ENCODE data around the gene SACM1L.
A peak's percentile ranks its signal among the peaks of the same experiment; 100 is the strongest.

The SACM1L gene

DNA sequence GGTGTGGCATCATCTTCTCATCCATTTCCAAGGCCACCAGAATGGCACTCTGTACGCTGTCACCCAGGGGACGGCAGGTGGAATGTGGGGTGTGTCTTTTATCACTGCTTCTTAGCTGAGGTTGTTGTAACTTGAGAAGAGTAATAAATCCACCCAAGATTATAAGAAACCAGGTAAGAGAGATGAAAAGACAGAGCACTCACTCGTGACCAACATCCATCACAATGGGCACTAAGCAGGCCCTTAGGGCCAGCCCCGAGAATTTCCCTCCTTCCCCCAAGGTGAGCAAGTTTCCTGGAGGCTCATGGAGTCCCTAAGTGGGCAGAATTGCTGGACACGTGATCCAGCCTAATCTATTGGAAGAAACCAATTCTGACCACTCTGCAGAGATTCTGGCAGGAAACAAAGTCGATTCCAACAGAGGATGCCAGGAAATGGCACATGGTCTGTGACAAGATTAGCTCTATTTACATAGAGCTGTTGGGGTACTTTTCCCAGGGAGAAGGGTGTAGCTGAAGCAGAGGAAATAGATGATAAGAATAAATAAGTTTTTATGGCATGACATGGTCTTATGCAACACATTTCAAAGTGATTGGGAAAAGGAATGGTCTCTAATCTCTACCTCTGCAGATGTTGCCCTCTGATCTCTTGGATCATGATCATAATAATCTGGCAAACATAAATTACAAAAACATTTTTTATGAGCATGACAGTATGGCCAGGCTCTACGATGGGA, 84.7 kb downstream of the SACM1L start:
- DNase-seq = no peak

- no peak for DNase-seq
Observed at GRCh38 chr3:45774581-45775521, 85.7 kb downstream of the SACM1L start.

- no peak for DNase-seq
Observed at GRCh38 chr3:45775571-45776300, 86.5 kb downstream of the SACM1L start.

DNA sequence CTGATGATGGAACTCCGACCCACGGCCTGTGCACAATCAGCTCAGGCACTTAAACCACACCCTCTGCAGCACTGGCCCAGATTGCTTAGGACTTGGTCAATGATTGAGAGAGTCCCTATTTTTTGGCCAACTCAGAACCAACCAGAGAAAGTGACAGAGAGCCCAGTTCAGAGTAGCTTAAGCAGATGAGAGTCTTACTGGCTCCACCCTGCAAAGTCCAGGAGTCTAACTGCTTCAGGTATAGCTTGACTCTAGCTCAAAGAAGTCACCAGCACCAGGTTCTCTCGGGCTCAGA, 87.1 kb downstream of the SACM1L start:
- DNase-seq = no peak

DNA sequence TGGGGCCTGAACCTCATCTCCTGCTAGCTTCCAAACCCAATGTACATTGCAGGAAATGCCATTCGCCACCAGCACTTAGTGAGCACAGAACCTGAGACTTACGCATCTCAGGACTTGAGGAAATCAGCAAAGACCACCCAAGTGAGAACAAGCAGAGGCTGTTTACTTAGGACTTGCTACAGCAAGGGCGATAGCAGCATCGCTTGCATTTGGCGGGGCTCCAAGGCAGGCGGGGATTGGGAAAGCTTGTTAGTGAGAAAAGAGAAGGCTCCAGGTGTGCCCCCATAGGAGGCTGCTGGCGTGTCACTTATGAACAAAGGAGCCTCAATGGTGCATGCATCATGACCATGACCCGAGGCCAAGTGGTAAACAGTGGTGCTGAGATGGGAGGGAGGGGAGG, 87.4 kb downstream of the SACM1L start:
- peak; percentile 2 for DNase-seq

DNA sequence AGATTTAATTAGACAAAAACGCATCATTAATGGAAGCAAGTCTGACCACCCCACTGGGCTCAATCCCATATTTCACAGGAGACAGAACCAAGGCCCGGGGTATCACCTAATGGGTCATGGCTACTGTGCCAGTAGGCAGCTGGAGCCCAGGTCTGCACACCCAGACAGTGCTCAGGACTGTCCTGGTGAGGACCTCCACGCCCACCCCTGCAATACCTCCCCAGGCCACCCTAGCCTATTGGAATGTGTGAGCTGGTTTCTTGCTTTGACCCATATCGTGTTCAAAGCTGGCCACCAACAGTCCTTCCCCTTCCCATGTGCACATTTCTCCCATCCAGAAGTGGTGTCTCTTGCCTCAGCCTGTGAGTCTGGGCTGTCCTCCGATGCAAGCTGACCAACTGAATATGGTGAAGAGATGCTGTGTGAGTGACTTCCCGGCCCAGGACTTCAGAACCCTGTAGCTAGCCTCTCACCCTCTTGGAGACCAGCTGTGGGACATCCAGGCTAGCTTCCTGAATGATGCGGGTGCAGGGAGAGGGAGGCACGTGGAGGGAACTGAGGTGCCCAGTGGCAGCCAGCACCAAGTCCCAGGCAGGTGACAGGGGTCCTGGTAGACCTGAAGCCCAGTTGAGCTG, 88.0 kb downstream of the SACM1L start:
- DNase-seq = no peak

DNA sequence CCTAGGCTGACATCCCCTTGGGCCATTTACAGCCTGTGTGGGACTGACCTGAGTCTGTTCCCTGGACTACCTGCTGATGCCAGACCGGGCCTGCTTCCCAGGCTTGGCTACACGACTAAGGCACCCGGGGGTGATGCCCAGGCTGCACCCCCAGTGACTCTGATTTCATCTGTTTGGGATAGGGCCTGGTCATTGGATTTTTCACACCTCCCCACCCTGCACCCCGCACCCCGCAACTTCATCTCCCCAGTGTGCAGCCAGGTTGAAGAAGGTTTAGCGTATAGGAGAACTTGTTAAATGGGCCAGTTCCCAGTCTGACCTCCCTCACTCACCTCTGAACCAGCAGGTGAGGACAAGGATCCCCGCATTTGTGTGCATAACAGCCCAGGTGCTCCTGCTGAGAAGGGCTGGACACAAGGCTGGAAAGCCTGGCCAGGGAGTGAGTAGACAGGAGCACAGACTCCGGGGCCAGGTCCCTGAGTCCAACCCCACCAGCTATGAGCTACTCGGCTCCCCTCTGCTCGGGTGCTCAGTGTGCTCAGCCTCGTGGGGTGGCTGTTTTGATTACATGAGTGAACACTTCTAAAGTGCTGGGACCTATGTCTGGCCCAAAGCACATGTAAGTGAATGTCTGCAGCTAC, 88.7 kb downstream of the SACM1L start:
- DNase-seq = no peak

GRCh38 chr3:45778761-45779201, 89.6 kb downstream of the SACM1L start:
- DNase-seq = no peak

GRCh38 chr3:45779746-45780735, 90.8 kb downstream of the SACM1L start:
- DNase-seq = no peak

DNA sequence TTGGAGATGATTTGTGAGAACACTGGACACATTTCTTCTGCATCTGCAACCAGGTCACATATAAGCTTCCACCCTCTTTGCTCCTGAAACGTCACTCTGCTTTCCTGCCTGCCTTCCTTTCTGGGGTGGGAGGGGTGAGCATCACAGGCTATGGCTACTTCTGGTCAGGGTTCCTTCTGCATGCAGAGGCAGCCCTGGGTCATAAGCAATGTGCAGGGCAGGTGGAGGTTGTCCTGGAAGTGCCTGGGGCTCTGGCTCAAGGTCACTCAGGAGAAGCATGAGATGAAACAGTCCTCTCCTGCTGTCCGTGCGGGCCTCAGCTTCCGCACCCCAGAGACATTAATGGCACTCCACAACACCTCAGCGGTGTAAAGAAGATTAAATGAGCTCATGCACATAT, 92.1 kb downstream of the SACM1L start:
- DNase-seq = no peak

GRCh38 chr3:45781841-45782240, 92.6 kb downstream of the SACM1L start:
- DNase-seq = no peak

DNA sequence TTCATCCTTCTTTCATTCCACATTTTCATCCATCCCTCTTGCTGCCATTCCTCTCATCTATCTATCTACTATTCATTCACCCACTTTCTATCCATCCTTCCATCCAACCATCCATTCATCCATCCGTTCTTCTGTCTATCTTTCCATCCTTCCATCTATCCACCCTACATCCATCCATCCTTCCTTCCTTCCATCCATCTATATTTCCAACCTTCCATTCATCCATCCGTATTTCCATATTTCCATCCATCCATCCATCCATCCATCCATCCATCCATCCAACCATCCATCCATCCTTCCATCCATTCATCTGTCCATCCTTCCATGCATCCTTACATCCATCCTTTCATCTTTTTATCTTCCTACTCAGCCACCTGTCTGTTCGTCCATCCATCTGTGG, 93.2 kb downstream of the SACM1L start:
- no peak for DNase-seq

GRCh38 chr3:45783667-45784066, 94.5 kb downstream of the SACM1L start:
- no peak for DNase-seq

DNA sequence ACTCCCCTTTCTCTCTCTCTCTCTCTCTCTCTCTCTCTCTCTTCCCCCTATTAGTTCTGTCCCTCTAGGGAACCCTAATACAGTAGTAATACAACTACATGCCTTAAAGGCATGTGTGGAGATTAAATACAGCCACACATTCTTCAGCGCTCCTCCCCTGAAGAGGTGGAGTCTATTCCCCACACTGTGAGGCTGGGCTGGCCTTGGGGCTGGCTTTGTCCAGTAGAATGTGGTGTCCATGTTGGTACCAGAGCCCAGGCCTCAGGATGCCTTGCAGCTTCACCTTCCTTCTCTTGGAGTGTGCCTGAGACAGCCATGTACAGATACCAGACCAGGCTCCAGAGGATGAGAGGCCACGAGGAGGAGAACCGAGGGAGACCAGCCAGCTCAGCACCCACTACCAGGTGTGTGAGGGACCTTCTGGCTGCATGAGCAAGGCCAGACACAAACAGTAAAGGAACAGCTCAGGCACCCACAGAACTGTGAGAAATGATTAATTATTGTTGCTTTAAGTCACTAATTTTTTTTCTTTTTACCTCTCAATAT, 96.5 kb downstream of the SACM1L start:
- DNase-seq = no peak

- no peak for DNase-seq
Observed at GRCh38 chr3:45786801-45787495, 97.8 kb downstream of the SACM1L start.

GRCh38 chr3:45787551-45787950, 98.4 kb downstream of the SACM1L start:
- DNase-seq = no peak

GRCh38 chr3:45789235-45789812, 100.1 kb downstream of the SACM1L start:
- DNase-seq = no peak

- DNase-seq = peak; percentile 82
Observed at GRCh38 chr3:45790596-45790995, 101.4 kb downstream of the SACM1L start.

DNA sequence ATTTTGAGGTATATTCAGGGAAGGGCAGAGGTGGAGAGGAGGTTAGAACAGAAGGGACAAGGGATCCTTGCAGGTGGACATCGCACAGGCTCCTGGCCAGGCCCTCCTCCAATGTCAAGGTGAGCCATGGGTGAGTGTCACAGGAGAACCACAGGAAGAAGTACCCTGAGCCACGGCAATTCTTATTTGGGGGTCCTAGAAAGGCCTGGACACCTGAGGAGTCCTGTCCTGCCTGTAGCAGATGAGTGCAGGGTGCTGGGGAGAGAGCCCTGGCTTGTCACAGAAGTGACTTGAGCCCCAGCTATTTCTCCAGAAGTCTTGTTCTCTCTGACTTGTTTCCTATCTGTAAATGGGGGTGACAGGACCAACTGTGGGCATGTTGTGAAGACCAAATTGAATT, 102.8 kb downstream of the SACM1L start:
- no peak for DNase-seq
